Caki2 (cell line): ENCODE results near the gene COL4A2. TPM values are rescaled to one million over a fixed set of nuclear protein-coding genes. Genes with fewer than 3 reads are reported as not detected.

Experiments used
- DNase-seq: peaks from one replicate; pipeline ENCODE4 v3.0.0-alpha.2; 2015; ENCODE audit warnings: low read depth
- in situ Hi-C: cut with HindIII; loops from 2 replicates; pipeline ENCODE4 v1.10.0; 2016; ENCODE audit warnings: low sequenced_read_pairs, low pct_unique_long_range_greater_than_20kb, mixed read lengths
- total RNA-seq: library from RNA; depleted of rRNA; stranded (reverse); fragments of >200 nt; shearing (Covaris generic); gene quantifications from 2 replicates; pipeline ENCODE4 v1.2.3, GENCODE V29; 2014; ENCODE audit warnings: low replicate concordance

Gene COL4A2
- total RNA-seq, 1 experiment from 2014 or later, result 412 TPM

- in situ Hi-C loops, result no loop called here
- DNase-seq, result no peak
Measured at GRCh38 chr13:110341445-110342244, 34.6 kb downstream of the COL4A2 start.

GRCh38 chr13:110342474-110342873, 35.4 kb downstream of the COL4A2 start:
- DNase-seq, result no peak
- in situ Hi-C loops, result no loop called here

- in situ Hi-C loops, result no loop called here
Measured at GRCh38 chr13:110343241-110343865, 36.3 kb downstream of the COL4A2 start.

GRCh38 chr13:110344320-110344719, 37.2 kb downstream of the COL4A2 start:
- in situ Hi-C loops, result no loop called here
- no peak for DNase-seq

More at GRCh38 chr13:110343241-110343865, 36.3 kb downstream of the COL4A2 start:
- DNase-seq, result no peak

GRCh38 chr13:110345266-110345665, 38.2 kb downstream of the COL4A2 start:
- DNase-seq, result no peak
- in situ Hi-C loops, result no loop called here

- DNase-seq, result no peak
- in situ Hi-C loops, result no loop called here
Measured at GRCh38 chr13:110345701-110346100, 38.6 kb downstream of the COL4A2 start.

GRCh38 chr13:110346661-110347067, 39.6 kb downstream of the COL4A2 start:
- in situ Hi-C loops, result no loop called here
- no peak for DNase-seq

GRCh38 chr13:110347088-110347487, 40.0 kb downstream of the COL4A2 start:
- in situ Hi-C loops, result no loop called here

GRCh38 chr13:110347535-110348308, 40.6 kb downstream of the COL4A2 start:
- peak; percentile 90 for DNase-seq
- in situ Hi-C loops, result no loop called here

More at GRCh38 chr13:110347088-110347487, 40.0 kb downstream of the COL4A2 start:
- no peak for DNase-seq

- DNase-seq, result no peak
- in situ Hi-C loops, result no loop called here
Measured at GRCh38 chr13:110348309-110349105, 41.4 kb downstream of the COL4A2 start.

- DNase-seq, result no peak
- in situ Hi-C loops, result no loop called here
Measured at GRCh38 chr13:110349239-110349638, 42.2 kb downstream of the COL4A2 start.

GRCh38 chr13:110350049-110350448, 43.0 kb downstream of the COL4A2 start:
- no peak for DNase-seq
- in situ Hi-C loops, result no loop called here

GRCh38 chr13:110350509-110350908, 43.4 kb downstream of the COL4A2 start:
- peak; percentile 28 for DNase-seq
- in situ Hi-C loops, result no loop called here

- in situ Hi-C loops, result no loop called here
- no peak for DNase-seq
Measured at GRCh38 chr13:110351636-110352420, 44.7 kb downstream of the COL4A2 start.

GRCh38 chr13:110352735-110353134, 45.7 kb downstream of the COL4A2 start:
- no peak for DNase-seq
- in situ Hi-C loops, result no loop called here

GRCh38 chr13:110353339-110353977, 46.4 kb downstream of the COL4A2 start:
- DNase-seq, result no peak
- in situ Hi-C loops, result no loop called here

GRCh38 chr13:110354123-110354627, 47.1 kb downstream of the COL4A2 start:
- DNase-seq, result no peak
- in situ Hi-C loops, result no loop called here
